A549 treated with DMSO at 1 μM for 4 hours (cell line): Measurements from ENCODE around the gene MINDY3. TPM values are rescaled to one million over a fixed set of nuclear protein-coding genes. Genes with fewer than 3 reads are reported as not detected.

Experiments used
- total RNA-seq: library from RNA; stranded (reverse); fragments of 200-300 nt; extraction: Qiagen RNA extraction; gene quantifications from 5 replicates; pipeline ENCODE4 v1.2.3, GENCODE V29; 2022; ENCODE audit warnings: low read depth

MINDY3 gene
- 12.2 to 16.2 TPM (median 13.6 TPM) in 5 replicates for total RNA-seq

DNA sequence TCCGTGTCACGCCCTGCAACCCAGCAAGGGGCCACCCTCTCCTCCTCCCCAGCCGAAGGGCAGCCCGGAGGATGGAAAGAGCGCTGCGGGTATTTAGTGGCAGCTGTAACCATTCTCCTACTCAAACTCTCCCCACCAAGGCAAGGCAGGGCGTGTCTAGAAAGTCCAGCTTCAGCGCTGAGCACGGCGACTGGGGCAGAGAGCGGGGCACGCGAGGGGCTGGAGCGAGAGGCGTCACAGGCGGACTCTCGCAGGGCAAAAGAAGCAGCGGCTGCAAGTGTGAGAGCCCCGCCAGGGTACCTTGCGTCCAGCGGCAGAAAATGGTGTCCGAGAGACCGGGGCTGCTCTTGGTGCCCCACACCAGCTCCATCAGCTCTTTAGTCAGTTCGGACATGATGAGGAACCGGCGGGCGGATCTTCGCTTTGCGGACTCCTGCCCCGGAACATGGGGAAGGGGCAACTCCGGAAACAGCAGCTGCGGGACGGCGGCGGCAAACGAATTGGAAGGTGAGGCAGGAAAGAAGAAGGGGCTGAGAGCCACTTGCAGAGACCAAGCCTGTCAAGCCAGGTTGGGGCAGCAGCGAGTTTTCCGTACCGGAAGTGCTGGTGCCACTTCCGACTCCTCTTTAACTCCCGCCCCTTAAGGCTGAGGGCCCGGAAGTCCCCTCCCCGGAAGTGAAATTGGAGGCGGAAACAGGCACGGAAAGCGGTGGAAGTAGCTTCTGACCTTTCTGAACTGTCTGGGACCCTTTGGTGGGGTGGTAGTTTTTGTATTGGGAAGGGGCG is at the start of gene MINDY3:
TSS of gene MINDY3 (minus strand) at position 602 of the 786 bp plus-strand sequence. CDS start at position 394, 208 bp downstream.

Other genes starting within 250 kb of the MINDY3 start
- not detected in 5 replicates for gene ITGA8, start 140.6 kb downstream of the MINDY3 start, total RNA-seq